ENCODE measurements around the gene MX2.

DNA sequence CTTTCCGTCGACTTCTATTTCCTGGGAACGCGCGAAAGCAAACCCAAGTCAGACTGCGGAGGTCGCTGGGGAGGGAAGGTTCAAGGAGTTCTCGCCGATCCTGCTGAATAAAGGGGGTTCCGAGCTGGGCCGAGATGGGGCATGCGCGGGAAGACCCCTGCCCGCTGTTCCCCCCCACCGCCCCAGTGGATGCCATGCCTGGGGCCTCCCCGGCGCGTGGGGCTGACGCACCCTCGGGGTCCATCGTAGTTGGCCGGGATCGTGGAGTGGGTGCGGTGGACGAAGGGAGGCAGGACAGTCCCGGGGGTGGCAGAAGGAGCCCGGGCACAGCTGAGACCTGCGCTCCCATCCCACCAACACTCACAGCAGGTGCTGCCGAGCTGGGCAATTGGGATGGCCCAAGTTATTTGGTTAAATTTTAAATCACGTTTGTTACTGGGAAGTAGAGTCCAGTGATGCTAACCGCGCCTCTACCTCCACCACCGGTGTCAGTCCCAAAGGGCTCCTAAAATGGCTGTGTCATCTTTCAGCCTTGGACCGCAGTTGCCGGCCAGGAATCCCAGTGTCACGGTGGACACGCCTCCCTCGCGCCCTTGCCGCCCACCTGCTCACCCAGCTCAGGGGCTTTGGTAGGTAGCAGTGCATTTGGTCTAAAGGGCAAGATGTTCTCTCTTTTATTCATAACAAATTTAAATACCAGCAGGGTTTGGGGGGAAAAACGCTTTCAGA, 65.0 kb downstream of the MX2 start:
- TF ChIP-seq, protein P1, sequence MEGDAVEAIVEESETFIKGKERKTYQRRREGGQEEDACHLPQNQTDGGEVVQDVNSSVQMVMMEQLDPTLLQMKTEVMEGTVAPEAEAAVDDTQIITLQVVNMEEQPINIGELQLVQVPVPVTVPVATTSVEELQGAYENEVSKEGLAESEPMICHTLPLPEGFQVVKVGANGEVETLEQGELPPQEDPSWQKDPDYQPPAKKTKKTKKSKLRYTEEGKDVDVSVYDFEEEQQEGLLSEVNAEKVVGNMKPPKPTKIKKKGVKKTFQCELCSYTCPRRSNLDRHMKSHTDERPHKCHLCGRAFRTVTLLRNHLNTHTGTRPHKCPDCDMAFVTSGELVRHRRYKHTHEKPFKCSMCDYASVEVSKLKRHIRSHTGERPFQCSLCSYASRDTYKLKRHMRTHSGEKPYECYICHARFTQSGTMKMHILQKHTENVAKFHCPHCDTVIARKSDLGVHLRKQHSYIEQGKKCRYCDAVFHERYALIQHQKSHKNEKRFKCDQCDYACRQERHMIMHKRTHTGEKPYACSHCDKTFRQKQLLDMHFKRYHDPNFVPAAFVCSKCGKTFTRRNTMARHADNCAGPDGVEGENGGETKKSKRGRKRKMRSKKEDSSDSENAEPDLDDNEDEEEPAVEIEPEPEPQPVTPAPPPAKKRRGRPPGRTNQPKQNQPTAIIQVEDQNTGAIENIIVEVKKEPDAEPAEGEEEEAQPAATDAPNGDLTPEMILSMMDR (IDR thresholded peaks at IDR 0.05; ENCODE audit: low read length), result no peak
- TF ChIP-seq EZH2 (optimal IDR thresholded peaks at IDR 0.05; ENCODE audit: low read depth, low read length) (no peak), EZH2phosphoT487 (IDR thresholded peaks at IDR 0.05; ENCODE audit: low read length) (no peak)

Data from MM.1S (cell line).